GM19438 (cell line): ENCODE measurements around the gene ST6GALNAC3.

Experiments
- ATAC-seq: cut with Tn5 transposase; IDR thresholded peaks from one replicate; pipeline ENCODE4 v1.9.1; 2021; ENCODE audit warnings: low read depth; ENCODE audit not compliant: unreplicated experiment

Gene ST6GALNAC3

DNA sequence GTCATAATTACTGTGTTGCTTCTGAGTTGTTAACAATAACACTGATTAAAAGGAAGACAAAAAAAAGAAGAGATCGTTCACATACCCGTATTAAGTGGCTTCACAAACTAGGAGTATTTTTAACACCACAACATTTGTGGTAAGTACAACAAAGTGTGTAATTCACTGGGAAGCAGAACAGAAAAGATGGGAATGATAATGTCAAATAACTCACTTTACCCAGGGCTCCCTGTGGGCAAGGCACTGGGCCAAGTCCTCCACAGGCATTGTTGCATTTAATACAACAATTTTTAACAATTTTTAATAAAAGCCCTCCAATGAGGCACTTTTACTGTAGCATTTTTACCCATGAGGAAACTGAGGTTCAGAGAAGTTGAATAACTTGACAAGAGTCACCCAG is 407.7 kb downstream of the ST6GALNAC3 start:
- ATAC-seq = no peak

DNA sequence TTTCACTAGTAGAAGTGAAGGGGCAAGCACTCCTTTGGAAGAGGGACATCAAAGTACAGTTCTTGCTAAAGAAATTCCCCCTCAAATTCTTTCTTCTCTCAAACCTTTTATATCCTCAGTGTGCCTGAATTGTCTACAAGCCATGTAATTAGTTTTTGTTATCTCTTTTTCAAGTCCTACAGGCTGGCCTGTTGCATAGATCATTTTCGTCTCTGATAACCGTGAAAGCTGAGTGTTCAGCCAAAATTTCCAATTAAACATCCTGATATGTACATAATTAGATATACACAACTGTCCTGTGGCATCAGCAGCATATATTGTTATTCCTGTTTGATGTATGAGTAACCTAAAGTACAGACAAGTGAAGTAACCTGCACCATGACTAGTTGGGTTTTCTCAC is 417.2 kb downstream of the ST6GALNAC3 start:
- ATAC-seq = no peak

DNA sequence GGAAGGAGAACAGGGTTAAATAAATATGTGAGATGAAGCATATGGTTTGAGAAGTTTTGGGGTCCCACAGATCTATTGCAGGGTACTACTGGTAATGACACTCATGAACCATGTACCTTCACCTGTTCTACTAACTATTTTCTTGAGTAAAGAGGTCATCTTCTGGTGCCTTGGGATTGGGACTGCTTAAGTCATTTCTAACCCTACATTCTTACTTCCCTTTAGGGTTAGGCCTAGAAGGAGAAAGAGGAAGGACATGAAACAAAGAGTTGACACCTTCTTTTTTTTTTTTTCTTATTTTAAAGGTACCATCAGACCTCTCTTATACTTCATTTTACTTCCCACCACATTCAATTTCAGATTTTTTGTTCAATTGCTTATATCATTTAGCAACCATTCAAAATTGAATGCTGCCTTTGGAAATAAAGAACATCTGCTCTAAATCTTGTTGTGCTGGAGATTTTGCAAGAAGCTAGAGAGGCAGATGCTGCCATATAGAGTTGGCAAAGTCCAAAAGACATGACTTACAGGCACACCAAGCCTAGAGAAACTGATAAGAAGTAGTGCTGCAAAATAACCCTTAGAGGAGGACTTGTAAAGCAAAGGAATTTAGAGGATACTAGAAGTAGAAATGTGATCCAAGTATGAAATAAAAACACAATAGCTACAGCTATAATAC is 418.3 kb downstream of the ST6GALNAC3 start:
- ATAC-seq = no peak

DNA sequence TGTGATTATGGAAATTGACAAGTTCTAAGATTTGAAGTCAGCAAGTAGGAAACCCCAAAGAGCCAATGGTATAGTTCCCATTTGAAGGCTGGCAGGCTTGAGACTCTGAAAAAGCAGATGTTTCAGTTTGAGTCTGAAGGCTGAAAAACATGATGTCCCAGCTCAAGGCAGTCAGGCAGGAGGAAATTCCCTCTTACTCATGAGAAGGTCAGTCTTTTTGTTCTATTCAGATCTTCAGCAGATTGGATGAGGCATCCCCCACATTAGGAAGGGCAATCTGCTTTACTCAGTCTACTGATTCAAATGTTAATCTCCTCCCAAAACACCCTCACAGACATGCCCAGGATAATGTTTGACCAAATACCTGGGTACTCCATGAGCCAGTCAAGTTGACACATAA is 420.3 kb downstream of the ST6GALNAC3 start:
- no peak for ATAC-seq

DNA sequence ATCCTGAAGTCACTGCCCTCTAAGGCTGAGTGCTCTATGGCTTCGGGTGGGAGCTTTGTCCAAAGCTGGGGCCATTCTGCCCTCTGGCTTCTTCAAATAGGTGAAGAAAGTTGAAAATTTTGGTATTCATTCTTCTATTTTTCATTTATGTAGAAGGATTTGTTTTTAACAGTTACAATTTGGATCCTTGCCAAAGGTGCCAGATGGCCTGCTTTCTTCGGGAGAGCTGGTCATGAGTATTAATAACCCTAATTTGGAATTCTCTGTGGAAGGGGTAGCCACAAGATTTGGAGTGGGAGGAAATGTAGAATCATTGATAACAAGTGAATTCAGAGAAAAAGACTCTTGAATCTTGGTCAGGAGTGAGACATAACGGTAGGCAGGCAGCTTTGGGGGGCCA is 422.3 kb downstream of the ST6GALNAC3 start:
- no peak for ATAC-seq

DNA sequence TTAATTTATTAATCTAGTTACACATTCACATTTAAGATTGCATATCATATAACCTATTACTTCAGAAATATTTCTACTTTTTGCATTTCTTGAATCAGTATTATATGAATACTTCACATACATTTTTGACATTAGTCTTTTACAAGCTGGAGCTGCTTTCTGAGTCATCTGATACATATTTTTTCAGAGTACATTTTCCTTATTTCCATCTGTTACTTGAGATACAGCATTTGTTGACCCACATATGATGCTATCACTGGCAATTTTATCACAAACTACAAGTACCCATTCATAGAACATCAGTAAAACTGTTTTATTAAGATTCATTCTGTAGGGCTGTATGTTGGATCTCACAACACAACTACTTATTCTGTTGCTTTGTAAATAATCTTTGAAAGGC is 425.6 kb downstream of the ST6GALNAC3 start:
- no peak for ATAC-seq

DNA sequence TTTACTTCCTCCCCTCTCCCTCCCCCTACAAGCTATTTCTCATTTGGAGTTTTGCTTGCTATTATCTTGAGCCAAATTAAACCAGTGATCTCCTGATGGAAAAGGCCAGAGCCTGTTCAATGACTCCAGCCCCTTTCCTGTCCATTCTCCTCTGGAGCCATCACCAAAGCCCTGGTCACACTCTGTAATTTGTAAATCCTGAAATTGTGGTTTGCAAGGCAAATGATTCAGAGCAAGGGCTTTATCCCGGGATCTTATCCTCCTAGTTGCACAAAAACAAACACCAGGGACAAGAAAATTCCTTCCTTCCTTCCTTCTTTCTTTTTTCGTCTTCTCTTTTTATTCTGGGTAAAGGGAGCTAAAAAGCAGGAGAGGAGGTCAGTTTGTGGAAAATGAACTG is 426.6 kb downstream of the ST6GALNAC3 start:
- no peak for ATAC-seq

DNA sequence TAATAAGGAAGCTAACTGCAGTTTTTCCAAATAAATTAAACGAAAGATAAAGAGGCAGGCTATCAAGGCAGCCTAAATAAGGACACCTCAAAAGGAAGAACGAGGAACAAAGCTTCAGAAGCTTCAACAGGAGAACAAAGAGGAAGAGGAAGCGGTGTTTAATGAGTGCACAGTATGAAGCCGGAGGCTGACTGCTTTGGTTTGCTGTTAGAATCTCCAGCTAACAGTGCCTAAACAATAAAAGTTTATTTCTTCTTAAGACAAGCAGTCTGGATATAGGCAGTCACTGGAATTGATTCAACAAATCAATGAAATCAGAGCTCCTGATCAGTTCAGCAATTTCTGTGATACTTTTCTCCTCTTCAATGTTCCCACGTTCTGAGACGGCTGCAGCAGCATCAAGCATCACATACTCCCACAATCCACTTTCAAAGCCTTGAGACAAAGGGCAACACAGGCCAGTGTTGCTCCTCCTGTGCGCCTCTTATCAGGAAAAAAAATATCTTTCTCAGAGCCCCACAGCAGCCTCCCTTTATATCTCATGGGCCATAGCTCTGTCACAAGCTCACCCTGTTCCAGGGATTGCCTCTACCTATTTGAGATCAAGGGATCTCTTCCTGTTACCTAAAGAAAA is 427.2 kb downstream of the ST6GALNAC3 start:
- no peak for ATAC-seq

DNA sequence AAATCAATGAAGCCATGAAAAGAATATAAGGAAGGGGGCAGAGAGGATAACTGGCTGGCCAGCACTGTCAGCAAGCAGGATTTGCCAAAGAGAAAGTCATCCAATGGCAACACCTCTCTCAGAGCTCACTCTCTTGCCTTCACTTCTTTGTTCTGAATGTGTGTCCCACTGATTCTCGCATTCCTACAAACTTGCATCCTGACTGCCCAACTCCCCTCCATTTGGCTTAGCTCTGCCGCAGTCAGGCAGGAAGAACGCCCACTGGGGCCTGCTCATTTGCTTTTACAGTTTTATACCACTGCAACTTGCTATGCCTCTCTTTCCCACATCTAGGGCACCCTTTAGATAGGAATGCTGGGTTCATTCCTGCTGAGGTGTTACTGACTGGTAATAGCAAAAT is 428.6 kb downstream of the ST6GALNAC3 start:
- no peak for ATAC-seq

DNA sequence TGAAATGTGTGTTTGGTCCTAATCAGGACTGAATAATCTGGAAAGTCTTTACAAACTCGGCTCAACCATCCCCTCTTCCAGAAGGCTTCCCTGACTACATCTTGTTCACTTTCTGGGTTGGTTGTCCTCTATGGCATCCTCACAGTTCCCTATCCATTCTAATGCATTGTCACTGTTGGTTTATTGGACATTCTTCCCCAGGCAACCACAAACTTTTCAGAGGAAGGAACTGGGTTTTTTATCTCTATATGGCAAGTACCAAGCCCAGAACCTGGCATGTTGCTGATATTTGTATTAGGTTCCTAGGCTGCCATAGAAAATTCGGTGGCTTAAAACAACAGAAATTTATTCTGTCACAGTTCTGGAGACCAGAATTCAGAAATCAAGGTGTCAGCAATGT is 429.2 kb downstream of the ST6GALNAC3 start:
- ATAC-seq = no peak

DNA sequence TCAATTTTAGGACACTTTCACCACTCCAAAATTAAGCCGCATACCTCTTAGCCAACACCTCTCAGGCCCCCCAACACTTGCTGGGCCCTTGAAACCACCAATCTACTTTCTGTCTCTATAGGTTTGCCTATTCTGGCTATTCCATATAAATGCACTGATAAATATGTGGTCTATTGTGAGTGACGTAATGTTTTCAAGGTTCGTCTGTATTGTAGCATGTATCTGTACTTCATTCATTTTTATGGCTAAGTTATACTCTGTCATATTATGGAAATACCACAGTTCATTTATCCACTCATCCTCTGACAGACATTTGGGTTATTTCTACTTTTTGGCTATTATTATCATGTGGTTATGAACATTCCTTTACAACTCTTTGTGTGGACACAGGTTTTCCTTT is 432.8 kb downstream of the ST6GALNAC3 start:
- ATAC-seq = no peak

DNA sequence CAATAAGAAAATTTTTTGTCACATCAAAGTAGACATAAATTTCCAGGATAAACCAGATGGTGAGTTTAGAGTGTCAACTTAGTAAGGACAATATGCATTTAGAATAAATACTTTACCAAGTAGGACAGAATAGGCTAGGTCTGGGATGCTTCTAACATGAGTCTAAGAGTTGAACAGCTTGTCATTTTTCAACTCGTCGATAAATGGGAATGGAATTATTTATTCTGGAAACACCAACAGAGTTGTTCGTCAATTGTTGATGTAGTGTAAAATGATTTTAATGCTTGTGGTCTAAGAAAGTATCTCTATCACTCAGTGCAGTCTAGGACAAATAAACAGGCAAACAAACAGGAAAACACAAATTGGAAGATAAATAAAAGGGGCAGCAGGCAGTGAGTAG is 434.3 kb downstream of the ST6GALNAC3 start:
- ATAC-seq = no peak

DNA sequence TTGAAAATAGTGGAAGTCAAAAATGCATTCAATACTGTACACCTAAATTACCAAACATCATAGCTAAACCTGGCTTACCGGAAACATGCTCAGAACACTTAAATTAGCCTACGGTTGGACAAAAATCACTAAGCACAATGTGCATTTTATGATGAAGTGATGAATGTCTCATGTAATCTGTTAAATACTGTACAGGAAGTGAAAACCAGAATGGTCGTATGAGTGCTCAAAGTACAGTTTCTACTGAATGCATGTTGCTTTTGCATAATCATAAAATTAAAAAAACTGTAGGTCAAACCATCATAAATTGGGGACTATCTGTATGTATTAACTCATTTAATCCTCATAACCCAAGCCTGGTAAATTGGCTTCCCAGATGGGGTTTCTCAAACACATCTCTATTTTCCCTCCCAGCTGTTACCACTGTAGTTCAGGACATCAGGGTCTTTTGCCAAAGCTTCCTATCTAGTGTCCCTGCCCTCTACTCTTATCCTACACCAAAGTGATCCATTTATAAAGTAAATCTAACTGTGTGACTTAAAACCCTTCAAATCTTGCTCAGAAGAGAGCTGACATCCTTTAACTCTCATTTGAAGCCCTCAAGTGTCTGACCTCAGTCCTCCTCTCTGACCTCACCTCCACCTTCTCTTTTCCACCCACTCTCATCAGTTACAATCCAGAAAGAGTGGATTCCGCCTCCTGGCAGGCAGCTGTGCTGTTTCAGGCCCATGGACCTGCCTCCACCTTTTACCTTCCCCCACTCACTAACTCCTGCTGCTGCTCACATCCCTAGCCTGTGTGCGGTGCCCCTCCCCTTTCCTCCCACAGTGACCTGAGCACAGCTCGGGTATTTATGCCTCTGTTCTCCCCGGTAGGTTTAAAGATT is 436.4 kb downstream of the ST6GALNAC3 start:
- ATAC-seq = no peak

DNA sequence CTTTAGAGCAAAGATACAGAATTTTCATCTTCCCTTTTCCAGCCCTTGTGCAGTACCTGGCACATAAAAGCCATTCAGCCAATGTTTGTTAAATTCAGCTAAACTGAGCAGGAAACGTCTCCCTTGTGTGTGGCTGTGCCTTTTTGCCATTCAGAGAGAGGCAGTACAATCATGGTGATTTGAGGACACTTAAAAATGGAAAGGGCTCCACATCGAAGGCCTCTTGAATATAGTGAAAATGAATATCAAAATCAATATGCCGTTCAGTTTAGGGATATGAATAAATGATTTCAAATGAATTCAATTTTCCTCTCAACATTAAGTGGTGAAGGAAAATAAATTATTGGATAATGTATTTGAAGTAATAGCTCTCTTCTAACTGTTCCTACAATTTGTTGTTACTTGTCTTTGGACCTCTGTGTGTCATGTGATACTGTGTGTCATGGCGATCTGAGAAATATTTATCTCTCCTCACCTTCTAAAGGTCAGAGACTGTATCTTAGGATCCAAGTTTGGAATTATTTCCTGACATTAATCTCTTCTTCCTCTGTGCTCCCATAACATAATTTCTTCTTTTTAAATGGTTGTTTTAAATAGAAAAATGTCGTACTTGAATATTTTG is 437.1 kb downstream of the ST6GALNAC3 start:
- ATAC-seq = no peak

DNA sequence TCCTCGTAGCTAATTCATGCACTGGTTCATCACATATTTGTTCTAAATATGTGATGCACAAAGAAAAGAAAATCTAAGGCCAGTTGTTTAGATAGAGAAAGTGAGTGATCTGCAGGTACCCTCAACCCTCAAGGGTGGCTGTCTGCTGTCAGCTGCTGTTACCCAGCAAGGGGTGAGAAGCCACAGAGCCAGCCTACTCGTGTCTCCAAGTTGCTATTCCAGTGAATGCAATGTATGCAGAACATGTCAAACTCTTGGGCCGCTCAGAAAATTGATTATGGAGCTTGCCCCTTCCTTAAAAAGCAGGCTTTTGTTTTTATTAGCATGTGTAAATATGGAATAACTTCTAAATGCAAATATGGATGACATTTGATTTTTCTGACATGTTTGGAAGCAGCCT is 456.4 kb downstream of the ST6GALNAC3 start:
- ATAC-seq = no peak

DNA sequence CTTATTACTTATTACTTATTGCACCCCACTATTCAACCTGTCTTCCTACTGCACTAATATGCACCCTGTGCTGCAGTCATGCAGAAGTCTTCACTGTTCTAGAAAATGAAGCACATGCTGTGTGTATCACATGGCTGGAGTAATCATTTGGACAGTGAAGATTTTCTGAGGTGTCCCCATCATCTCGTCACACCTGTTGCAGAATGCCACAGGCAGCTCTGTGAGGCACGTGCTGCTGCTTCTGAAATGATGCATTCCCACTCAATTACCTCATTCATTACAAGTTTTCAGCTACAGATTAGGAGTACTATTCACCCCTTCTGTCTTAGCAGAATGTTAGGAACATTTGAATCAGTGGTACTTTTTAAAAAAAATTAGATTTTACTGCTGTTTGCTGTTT is 467.1 kb downstream of the ST6GALNAC3 start:
- no peak for ATAC-seq

DNA sequence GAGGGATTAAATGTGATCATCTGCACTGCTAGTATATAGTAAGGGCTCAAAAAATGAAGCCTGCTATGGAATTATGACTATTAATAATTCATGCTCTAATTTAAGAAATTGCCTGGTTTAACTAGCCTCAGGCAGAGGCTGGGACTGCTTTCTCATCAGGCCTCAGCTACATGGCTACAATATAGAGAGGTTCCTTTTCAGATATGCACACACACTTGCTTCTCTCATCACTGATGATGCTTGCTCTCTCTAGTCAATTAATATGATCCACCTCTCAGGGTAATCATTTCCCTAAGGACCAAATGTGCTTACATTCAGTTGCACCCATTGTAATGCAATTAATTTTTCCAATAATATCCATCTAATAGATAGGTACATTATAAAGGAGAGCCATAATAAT is 467.8 kb downstream of the ST6GALNAC3 start:
- no peak for ATAC-seq

DNA sequence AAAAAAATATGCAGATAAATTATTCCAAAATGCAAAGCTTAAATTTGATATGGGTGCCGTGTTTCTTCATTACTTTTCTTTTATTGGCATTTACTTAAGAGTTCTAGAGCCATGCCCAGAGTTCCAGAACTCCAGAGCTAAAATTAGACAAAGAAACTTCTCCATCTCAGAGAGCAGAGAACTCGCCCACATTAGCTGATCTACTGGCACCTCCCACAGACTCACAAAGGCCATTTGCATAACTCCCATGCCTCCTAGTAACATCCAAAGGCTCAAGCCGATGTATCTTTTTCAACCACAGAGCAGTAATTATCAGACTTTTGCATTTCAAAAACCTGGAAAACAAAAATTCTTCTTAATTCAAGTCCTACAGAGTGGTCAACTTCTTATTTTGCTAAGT is 468.9 kb downstream of the ST6GALNAC3 start:
- ATAC-seq = no peak

DNA sequence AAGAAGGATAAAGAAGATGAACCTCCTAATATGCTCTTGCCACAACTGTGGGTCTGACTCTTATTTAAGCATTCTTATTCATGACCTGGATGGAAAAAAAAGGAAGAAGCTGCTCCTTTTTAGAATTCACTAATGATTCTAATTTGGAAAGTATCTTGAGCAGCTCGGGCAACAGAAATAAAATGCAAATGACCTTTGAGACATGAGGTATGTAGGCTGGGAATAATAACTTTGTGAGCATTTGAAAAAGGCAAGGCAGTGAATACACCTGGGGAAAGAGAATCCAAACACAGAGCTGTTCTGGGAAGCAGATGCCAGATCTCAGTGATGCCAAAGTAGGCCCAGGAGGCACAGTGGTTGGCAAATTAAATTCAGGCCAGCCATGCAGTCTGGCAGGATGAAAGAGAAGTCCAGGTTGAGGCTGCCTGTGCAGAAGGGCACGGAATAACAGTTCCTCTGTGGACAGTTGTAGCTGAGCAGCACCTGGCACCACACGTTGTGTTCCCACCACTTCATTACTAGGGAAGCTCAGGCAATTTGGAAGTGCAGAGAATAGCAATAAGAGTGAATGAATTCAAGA is 471.9 kb downstream of the ST6GALNAC3 start:
- ATAC-seq = no peak

DNA sequence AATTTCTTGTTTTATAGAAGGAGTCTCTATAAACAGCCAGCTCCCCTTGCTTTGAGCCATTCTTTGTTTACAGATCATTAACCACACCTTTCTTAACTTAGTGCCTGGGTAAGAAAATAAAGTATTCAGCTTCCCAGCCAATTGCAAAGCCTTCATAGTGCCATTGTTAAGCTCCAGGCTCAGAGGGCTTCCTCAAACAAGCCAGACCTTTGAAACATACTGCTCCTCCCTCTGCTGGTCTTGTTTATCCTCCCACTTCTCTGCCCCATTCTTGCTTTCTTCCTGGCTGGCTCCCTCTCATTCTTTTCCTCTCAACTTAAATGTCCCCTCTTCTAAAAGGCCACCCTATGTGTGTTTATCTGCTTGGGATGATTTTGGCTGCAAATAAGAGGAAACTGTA is 473.4 kb downstream of the ST6GALNAC3 start:
- no peak for ATAC-seq
